ENCODE results near the gene ETS2. TPM values are rescaled to one million over a fixed set of nuclear protein-coding genes. Genes with fewer than 3 reads are reported as not detected.

ETS2 gene
- total and polyA plus RNA-seq, 9 donors: 35.8 to 152 (median 79.6) TPM

DNA sequence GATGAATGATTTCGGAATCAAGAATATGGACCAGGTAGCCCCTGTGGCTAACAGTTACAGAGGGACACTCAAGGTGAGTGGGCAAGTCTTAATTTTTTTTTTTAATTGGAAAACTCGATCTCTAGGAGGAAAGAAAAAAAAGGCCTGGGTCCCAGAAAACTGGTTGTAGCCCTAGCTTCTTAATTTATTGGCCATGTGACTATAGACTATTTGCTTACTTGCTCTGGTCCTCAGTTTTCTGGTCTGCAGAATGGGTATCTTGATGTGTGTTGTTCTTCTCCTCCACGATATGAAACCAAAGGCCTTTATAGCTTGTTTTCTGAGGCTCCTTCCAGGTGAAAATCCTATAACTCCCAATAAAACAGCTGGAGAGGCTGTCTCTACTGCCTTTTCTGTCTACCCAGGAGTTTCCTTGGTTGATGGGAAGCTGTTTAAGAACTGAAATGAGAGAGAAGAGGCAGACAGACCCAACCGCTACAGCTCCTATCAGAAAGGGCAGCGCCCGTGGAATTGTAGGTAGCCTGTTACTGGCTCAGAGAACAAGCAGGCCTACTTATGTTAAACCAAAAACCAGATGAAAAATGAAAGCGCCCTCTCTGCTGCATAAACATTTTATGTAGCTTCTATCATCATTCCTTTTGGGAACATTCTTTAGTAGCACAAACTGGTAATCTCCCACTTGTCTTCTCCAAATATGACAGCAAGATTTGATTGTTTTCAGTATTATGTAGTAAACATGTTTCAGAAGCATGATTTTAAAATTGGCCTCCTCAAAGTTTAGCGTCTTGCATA is 4.5 kb downstream of the ETS2 start:
- TF ChIP-seq, protein P1, sequence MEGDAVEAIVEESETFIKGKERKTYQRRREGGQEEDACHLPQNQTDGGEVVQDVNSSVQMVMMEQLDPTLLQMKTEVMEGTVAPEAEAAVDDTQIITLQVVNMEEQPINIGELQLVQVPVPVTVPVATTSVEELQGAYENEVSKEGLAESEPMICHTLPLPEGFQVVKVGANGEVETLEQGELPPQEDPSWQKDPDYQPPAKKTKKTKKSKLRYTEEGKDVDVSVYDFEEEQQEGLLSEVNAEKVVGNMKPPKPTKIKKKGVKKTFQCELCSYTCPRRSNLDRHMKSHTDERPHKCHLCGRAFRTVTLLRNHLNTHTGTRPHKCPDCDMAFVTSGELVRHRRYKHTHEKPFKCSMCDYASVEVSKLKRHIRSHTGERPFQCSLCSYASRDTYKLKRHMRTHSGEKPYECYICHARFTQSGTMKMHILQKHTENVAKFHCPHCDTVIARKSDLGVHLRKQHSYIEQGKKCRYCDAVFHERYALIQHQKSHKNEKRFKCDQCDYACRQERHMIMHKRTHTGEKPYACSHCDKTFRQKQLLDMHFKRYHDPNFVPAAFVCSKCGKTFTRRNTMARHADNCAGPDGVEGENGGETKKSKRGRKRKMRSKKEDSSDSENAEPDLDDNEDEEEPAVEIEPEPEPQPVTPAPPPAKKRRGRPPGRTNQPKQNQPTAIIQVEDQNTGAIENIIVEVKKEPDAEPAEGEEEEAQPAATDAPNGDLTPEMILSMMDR (IDR thresholded peaks at IDR 0.05): no peak
- TF ChIP-seq EP300 (IDR thresholded peaks at IDR 0.05) (no peak), POLR2A (IDR thresholded peaks at IDR 0.05) (no peak)
- no peak for DNase-seq
- WGBS, 3 donors: 59 to 68% (median 64%) methylated on average over 8 of the region's 8 CpGs
- no peaks in the 10 kb centered on the region for H3K27me3 ChIP-seq
- peaks cover 4% of the 10 kb centered on the region for H3K4me1 ChIP-seq (ENCODE audit: insufficient read depth)
- H3K4me3 ChIP-seq: peak overlapping the region; percentile 10
- no peaks in the 10 kb centered on the region for H3K9me3 ChIP-seq
- no peaks in the 10 kb centered on the region for H3K36me3 ChIP-seq
- intact Hi-C loops (cut with DNase I): no loop called here
- H3K27ac ChIP-seq: peak overlapping the region in 1 of 2 donors; percentile 21

DNA sequence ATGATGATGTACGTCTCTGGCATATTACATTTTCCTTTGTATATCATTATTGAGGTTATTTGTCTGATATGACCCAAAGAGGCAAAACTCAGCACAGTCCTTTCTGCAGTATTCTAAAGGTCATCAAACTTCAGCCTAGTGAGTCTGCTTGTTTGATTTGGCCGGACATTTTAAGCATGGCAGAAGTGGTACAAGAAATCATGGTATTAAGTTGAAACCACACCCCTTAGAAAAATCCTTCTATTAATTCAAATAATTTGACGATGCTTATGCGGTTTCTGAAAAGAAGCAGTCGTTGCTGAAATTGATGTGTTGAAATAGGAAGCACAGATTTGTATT is 5.1 kb downstream of the ETS2 start:
- Histone ChIP-seq H3K36me3 (no peaks in the 10 kb centered on the region), H3K4me3 (no peak overlapping the region), H3K9me3 (no peaks in the 10 kb centered on the region), H3K27ac (no peak overlapping the region), H3K27me3 (no peaks in the 10 kb centered on the region), H3K4me1 (ENCODE audit: insufficient read depth) (peaks cover 4% of the 10 kb centered on the region)
- 62 to 65% (median 63%) methylated on average over 5 of the region's 5 CpGs for WGBS, 3 donors
- intact Hi-C loops (cut with DNase I): no loop called here
- no peak for DNase-seq
- no peak for TF ChIP-seq EP300 (IDR thresholded peaks at IDR 0.05)

DNA sequence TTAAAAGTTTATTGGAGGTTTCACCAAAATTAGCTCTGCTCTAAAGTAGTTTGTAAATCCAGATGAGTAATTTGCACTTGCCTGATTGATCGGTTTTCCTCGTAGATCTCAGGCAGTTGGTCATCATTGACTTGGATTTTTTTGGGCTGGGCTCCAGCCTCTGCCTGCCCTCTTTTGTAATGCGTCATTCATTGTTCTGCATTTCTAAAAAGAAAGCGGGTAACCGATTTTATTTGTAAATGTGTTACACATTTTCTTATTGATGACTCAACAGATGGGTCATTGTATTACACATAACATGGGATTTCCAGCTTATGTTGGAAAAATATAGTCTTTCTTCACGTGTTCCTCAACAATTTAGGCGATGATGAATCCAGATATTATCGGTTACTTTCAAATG is 5.5 kb downstream of the ETS2 start:
- no peak for DNase-seq
- Histone ChIP-seq H3K27me3 (no peaks in the 10 kb centered on the region), H3K27ac (no peak overlapping the region), H3K4me3 (no peak overlapping the region), H3K36me3 (no peaks in the 10 kb centered on the region), H3K9me3 (no peaks in the 10 kb centered on the region), H3K4me1 (ENCODE audit: insufficient read depth) (peaks cover 4% of the 10 kb centered on the region)
- TF ChIP-seq EP300 (IDR thresholded peaks at IDR 0.05) (no peak), POLR2A (IDR thresholded peaks at IDR 0.05) (no peak)
- TF ChIP-seq, protein P1 (IDR thresholded peaks at IDR 0.05): no peak
- 79 to 81% (median 80%) methylated on average over 8 of the region's 8 CpGs for WGBS, 3 donors
- intact Hi-C loops (cut with DNase I): no loop called here

DNA sequence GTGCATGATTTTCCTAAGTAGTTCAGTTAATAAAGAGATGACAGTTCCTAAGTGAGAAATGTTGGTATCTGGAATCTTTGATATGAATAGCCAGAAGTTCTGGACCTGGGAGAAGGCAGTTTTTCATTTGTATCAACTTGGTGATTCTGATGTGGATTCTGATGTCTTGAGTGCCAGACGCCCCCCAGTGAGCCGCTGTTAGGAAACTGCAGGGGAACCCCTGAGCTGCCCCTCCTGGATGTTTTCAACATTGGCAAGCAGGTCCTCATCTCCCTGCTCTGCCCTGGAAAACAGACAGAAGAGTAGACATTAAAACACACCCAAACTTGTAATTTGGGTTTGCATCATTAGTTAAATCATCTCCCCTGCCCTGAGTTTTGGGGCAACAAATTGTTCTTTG is 7.4 kb downstream of the ETS2 start:
- no peak for DNase-seq
- H3K27ac ChIP-seq: no peak overlapping the region
- H3K9me3 ChIP-seq: no peaks in the 10 kb centered on the region
- no peak overlapping the region for H3K4me3 ChIP-seq
- peaks cover 2% of the 10 kb centered on the region for H3K4me1 ChIP-seq (ENCODE audit: insufficient read depth)
- intact Hi-C loops (cut with DNase I): no loop called here
- H3K36me3 ChIP-seq: no peaks in the 10 kb centered on the region
- WGBS, 3 donors: 91 to 93% (median 93%) methylated on average over 2 of the region's 2 CpGs
- H3K27me3 ChIP-seq: no peaks in the 10 kb centered on the region
- TF ChIP-seq EP300 (IDR thresholded peaks at IDR 0.05) (no peak), POLR2A (IDR thresholded peaks at IDR 0.05) (no peak)
- TF ChIP-seq, protein P1 (IDR thresholded peaks at IDR 0.05): no peak

DNA sequence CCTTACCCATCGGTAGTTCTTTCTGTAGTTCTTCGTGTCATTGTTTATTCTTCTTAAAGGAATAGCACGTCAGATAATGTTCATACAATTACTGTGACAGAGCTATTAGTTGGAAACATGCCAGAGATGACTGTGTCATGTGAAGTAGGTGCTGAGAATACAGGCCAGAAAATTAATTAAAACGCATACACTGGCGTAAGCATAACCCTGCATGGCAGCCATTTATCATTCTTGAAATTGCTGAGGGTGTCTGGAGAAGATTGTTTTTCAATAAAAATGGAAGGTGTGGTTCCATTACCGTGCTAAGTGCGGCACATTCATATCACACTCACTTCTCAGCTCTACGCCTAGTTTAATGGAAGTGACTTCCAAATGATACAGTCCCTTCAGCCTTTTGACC is 7.8 kb downstream of the ETS2 start:
- Histone ChIP-seq H3K27ac (no peak overlapping the region), H3K27me3 (no peaks in the 10 kb centered on the region), H3K9me3 (no peaks in the 10 kb centered on the region), H3K4me1 (ENCODE audit: insufficient read depth) (peaks cover 2% of the 10 kb centered on the region), H3K4me3 (no peak overlapping the region), H3K36me3 (no peaks in the 10 kb centered on the region)
- no peak for DNase-seq
- WGBS, 3 donors: 87 to 91% (median 90%) methylated on average over 8 of the region's 8 CpGs
- TF ChIP-seq EP300 (IDR thresholded peaks at IDR 0.05): no peak
- TF ChIP-seq, protein P1 (IDR thresholded peaks at IDR 0.05): no peak
- TF ChIP-seq POLR2A (IDR thresholded peaks at IDR 0.05): no peak
- intact Hi-C loops (cut with DNase I): no loop called here

All from ovary (tissue), 9 donors.